ENCODE measurements around the gene SMTN. TPM values are rescaled to one million over a fixed set of nuclear protein-coding genes. Genes with fewer than 3 reads are reported as not detected.

SMTN gene
- total and polyA plus RNA-seq, 4 experiments from 2014 or later: 0.34 to 1.7 (median 1.2) TPM

DNA sequence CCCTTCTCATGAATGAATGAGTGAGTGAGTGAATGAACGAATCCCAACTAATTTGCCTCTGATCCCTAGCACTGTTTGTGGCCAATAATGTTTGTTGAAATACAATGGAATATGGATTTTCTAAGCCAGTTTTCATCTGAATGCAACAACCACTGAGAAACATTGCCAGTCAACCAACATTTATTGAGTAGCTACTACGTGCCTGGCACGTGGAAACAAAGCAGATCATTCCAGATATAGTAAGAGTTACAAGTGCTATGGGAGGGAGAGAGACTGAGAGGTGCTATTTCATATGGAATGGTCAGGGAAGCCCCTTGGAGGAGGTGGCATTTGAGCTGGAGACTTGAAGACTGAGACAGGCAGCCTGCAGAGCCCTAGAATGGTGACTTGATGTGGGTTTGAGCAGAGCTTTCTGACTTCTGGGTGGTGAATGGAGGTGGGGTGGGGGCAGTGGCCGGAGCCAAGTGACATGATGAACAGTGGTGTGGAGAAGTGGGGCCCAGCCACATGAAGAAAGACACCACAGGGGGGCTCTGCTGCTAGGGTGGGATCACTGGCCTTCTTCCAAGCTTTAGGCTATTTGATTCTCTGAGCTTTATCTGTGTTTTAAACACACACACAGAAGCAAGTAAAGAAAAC, 35.1 kb upstream of the SMTN start:
- H3K9me3 ChIP-seq (ENCODE audit: control insufficient read depth in 1 of 2, low read length in 2 of 2): no peaks in the 10 kb centered on the region
- Mint-ChIP-seq H3K27me3 (peaks cover 6 to 15% of the 10 kb centered on the region in 2 donors), H3K36me3 (no peaks in the 10 kb centered on the region), H3K9me3 (no peaks in the 10 kb centered on the region), H3K4me1 (no peaks in the 10 kb centered on the region), H3K4me3 (no peak overlapping the region), H3K27ac (no peak overlapping the region)
- H3K4me3 ChIP-seq (ENCODE audit: low read length in 2 of 2): no peak overlapping the region
- DNase-seq: no peak
- H3K27ac ChIP-seq (ENCODE audit: low read depth, low read length): no peak overlapping the region
- ChIA-PET CTCF (ENCODE audit: partially characterized antibody) (no interaction called here), POLR2A (ENCODE audit: partially characterized antibody) (no interaction called here)
- no peaks in the 10 kb centered on the region for H3K27me3 ChIP-seq (ENCODE audit: insufficient read depth, low read length)
- intact Hi-C loops (cut with micrococcal nuclease): no loop called here
- no peaks in the 10 kb centered on the region for H3K36me3 ChIP-seq (ENCODE audit: insufficient read depth, low read length)
- no peaks in the 10 kb centered on the region for H3K4me1 ChIP-seq (ENCODE audit: insufficient read depth, low read length)

GRCh38 chr22:31046539-31047226, 34.4 kb upstream of the SMTN start:
- POLR2A ChIA-PET (ENCODE audit: partially characterized antibody): no interaction called here
- H3K27ac Mint-ChIP-seq: no peak overlapping the region
- H3K9me3 Mint-ChIP-seq: no peaks in the 10 kb centered on the region
- H3K27ac ChIP-seq (ENCODE audit: low read depth, low read length): no peak overlapping the region
- H3K9me3 ChIP-seq (ENCODE audit: control insufficient read depth in 1 of 2, low read length in 2 of 2): no peaks in the 10 kb centered on the region
- H3K27me3 ChIP-seq (ENCODE audit: insufficient read depth, low read length): no peaks in the 10 kb centered on the region
- intact Hi-C loops (cut with micrococcal nuclease): no loop called here
- no peaks in the 10 kb centered on the region for H3K4me1 Mint-ChIP-seq
- CTCF ChIA-PET (ENCODE audit: partially characterized antibody): no interaction called here
- DNase-seq: no peak
- no peak overlapping the region for H3K4me3 ChIP-seq (ENCODE audit: low read length in 2 of 2)
- no peaks in the 10 kb centered on the region for H3K36me3 Mint-ChIP-seq
- H3K27me3 Mint-ChIP-seq: peaks cover 6 to 15% of the 10 kb centered on the region in 2 donors
- no peak overlapping the region for H3K4me3 Mint-ChIP-seq
- no peaks in the 10 kb centered on the region for H3K36me3 ChIP-seq (ENCODE audit: insufficient read depth, low read length)
- no peaks in the 10 kb centered on the region for H3K4me1 ChIP-seq (ENCODE audit: insufficient read depth, low read length)

- no peaks in the 10 kb centered on the region for H3K9me3 Mint-ChIP-seq
- Histone ChIP-seq H3K9me3 (ENCODE audit: control insufficient read depth in 1 of 2, low read length in 2 of 2) (no peaks in the 10 kb centered on the region), H3K27me3 (ENCODE audit: insufficient read depth, low read length) (no peaks in the 10 kb centered on the region), H3K4me3 (ENCODE audit: low read length in 2 of 2) (no peak overlapping the region), H3K27ac (ENCODE audit: low read depth, low read length) (no peak overlapping the region), H3K4me1 (ENCODE audit: insufficient read depth, low read length) (no peaks in the 10 kb centered on the region), H3K36me3 (ENCODE audit: insufficient read depth, low read length) (no peaks in the 10 kb centered on the region)
- no peak overlapping the region for H3K4me3 Mint-ChIP-seq
- ChIA-PET CTCF (ENCODE audit: partially characterized antibody) (no interaction called here), POLR2A (ENCODE audit: partially characterized antibody) (no interaction called here)
- no peak for DNase-seq
- H3K36me3 Mint-ChIP-seq: no peaks in the 10 kb centered on the region
- H3K4me1 Mint-ChIP-seq: no peaks in the 10 kb centered on the region
- H3K27me3 Mint-ChIP-seq: peaks cover 5 to 12% of the 10 kb centered on the region in 2 donors
- intact Hi-C loops (cut with micrococcal nuclease): no loop called here
- H3K27ac Mint-ChIP-seq: no peak overlapping the region
Observed at GRCh38 chr22:31048570-31048969, 32.5 kb upstream of the SMTN start.

DNA sequence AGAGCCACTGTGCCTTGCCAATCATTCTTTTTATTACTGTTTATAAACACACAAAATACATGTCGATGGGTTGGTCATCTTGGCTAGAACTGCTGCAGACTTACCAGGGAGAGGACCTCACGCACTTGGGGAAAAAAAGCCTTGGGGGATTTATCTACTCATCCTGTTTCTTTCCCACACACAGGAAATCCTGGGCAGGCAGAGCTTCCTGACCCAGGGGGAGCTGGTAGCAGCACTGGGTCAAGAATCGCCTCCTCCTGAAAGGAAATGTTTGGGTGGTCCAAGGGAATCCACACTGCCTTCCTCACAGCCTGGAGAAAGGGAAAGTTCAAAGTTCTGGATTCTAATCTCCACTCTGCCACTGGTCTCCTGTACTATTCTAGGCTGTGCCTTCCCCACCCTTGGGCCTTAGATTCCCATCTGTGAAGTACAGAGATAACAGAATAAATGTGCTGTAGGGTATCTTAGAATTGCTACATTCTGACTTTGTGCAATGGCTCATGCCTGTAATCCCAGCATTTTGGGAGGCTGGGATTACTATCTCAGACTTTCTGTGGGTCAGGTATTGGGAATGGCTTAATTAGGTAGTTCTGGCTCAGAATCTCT, 31.2 kb upstream of the SMTN start:
- POLR2A ChIA-PET (ENCODE audit: partially characterized antibody): no interaction called here
- Histone ChIP-seq H3K4me3 (ENCODE audit: low read length in 2 of 2) (no peak overlapping the region), H3K36me3 (ENCODE audit: insufficient read depth, low read length) (no peaks in the 10 kb centered on the region), H3K27me3 (ENCODE audit: insufficient read depth, low read length) (no peaks in the 10 kb centered on the region), H3K27ac (ENCODE audit: low read depth, low read length) (no peak overlapping the region), H3K9me3 (ENCODE audit: control insufficient read depth in 1 of 2, low read length in 2 of 2) (no peaks in the 10 kb centered on the region), H3K4me1 (ENCODE audit: insufficient read depth, low read length) (no peaks in the 10 kb centered on the region)
- DNase-seq: no peak
- Mint-ChIP-seq H3K9me3 (no peaks in the 10 kb centered on the region), H3K4me3 (no peak overlapping the region), H3K27me3 (peaks cover 5 to 10% of the 10 kb centered on the region in 2 donors), H3K4me1 (no peaks in the 10 kb centered on the region), H3K27ac (no peak overlapping the region), H3K36me3 (no peaks in the 10 kb centered on the region)
- intact Hi-C loops (cut with micrococcal nuclease): no loop called here
- CTCF ChIA-PET (ENCODE audit: partially characterized antibody): no interaction called here

- Histone ChIP-seq H3K27me3 (ENCODE audit: insufficient read depth, low read length) (no peaks in the 10 kb centered on the region), H3K4me3 (ENCODE audit: low read length in 2 of 2) (no peak overlapping the region), H3K4me1 (ENCODE audit: insufficient read depth, low read length) (no peaks in the 10 kb centered on the region), H3K36me3 (ENCODE audit: insufficient read depth, low read length) (no peaks in the 10 kb centered on the region), H3K27ac (ENCODE audit: low read depth, low read length) (no peak overlapping the region), H3K9me3 (ENCODE audit: control insufficient read depth in 1 of 2, low read length in 2 of 2) (no peaks in the 10 kb centered on the region)
- DNase-seq: no peak
- H3K4me3 Mint-ChIP-seq: no peak overlapping the region
- no peak overlapping the region for H3K27ac Mint-ChIP-seq
- POLR2A ChIA-PET (ENCODE audit: partially characterized antibody): no interaction called here
- intact Hi-C loops (cut with micrococcal nuclease): no loop called here
- no peaks in the 10 kb centered on the region for H3K27me3 Mint-ChIP-seq
- no peaks in the 10 kb centered on the region for H3K36me3 Mint-ChIP-seq
- CTCF ChIA-PET (ENCODE audit: partially characterized antibody): no interaction called here
- H3K4me1 Mint-ChIP-seq: no peaks in the 10 kb centered on the region
- H3K9me3 Mint-ChIP-seq: no peaks in the 10 kb centered on the region
Observed at GRCh38 chr22:31055117-31055634, 25.9 kb upstream of the SMTN start.

- no peak overlapping the region for H3K4me3 ChIP-seq (ENCODE audit: low read length in 2 of 2)
- H3K9me3 ChIP-seq (ENCODE audit: control insufficient read depth in 1 of 2, low read length in 2 of 2): no peaks in the 10 kb centered on the region
- Mint-ChIP-seq H3K27ac (no peak overlapping the region), H3K4me3 (no peak overlapping the region), H3K9me3 (no peaks in the 10 kb centered on the region), H3K27me3 (no peaks in the 10 kb centered on the region), H3K36me3 (no peaks in the 10 kb centered on the region), H3K4me1 (no peaks in the 10 kb centered on the region)
- no peak overlapping the region for H3K27ac ChIP-seq (ENCODE audit: low read depth, low read length)
- H3K27me3 ChIP-seq (ENCODE audit: insufficient read depth, low read length): no peaks in the 10 kb centered on the region
- no peak for DNase-seq
- no peaks in the 10 kb centered on the region for H3K4me1 ChIP-seq (ENCODE audit: insufficient read depth, low read length)
- intact Hi-C loops (cut with micrococcal nuclease): no loop called here
- ChIA-PET CTCF (ENCODE audit: partially characterized antibody) (no interaction called here), POLR2A (ENCODE audit: partially characterized antibody) (interaction anchor here (0.9 kb wide), 1 partner anchor 109 kb away, joined by 3 read pairs; no protein-coding TSS in a partner anchor)
- no peaks in the 10 kb centered on the region for H3K36me3 ChIP-seq (ENCODE audit: insufficient read depth, low read length)
Observed at GRCh38 chr22:31055635-31056159, 25.4 kb upstream of the SMTN start.

DNA sequence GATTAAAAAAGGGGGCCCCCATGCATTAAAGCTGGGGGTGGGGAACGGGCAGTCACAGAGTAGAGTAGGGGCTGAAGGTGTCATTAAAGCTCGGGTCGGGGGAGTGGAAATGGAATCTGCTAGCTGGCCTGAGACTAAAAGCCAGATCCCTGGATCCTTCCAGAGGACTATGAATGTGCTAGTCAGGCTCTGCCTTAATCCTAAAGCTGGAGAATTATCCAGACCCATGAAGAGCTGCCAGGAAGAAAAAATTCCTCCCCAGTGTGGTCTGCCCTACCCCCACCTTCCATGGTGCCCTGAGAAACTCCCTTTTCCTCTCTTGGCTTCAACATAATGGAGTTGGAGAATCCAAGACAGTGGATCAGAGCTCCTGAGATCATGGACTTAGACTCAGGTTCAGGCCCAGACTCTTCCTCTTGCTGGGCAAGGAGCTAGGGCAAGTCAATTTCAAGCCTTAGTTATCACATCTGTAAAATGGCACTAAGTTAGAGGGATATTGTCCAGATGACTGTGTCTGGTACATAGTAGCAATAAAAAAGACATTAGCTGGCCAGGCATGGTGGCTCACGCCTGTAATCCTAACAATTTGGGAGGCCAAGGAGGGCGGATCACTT, 24.0 kb upstream of the SMTN start:
- Histone ChIP-seq H3K36me3 (ENCODE audit: insufficient read depth, low read length) (no peaks in the 10 kb centered on the region), H3K27ac (ENCODE audit: low read depth, low read length) (no peak overlapping the region), H3K4me3 (ENCODE audit: low read length in 2 of 2) (no peak overlapping the region), H3K4me1 (ENCODE audit: insufficient read depth, low read length) (no peaks in the 10 kb centered on the region), H3K9me3 (ENCODE audit: control insufficient read depth in 1 of 2, low read length in 2 of 2) (no peaks in the 10 kb centered on the region), H3K27me3 (ENCODE audit: insufficient read depth, low read length) (no peaks in the 10 kb centered on the region)
- H3K9me3 Mint-ChIP-seq: no peaks in the 10 kb centered on the region
- ChIA-PET CTCF (ENCODE audit: partially characterized antibody) (interaction anchor here (1.2 to 1.3 kb wide), 2 partner anchors 10 to 28 kb away, joined by 3 to 4 read pairs; no protein-coding TSS in a partner anchor), POLR2A (ENCODE audit: partially characterized antibody) (no interaction called here)
- no peaks in the 10 kb centered on the region for H3K27me3 Mint-ChIP-seq
- DNase-seq: no peak
- H3K4me3 Mint-ChIP-seq: no peak overlapping the region
- intact Hi-C loops (cut with micrococcal nuclease): no loop called here
- no peak overlapping the region for H3K27ac Mint-ChIP-seq
- no peaks in the 10 kb centered on the region for H3K4me1 Mint-ChIP-seq
- H3K36me3 Mint-ChIP-seq: no peaks in the 10 kb centered on the region
